ENCODE results near the gene POC5. TPM values are rescaled to one million over a fixed set of nuclear protein-coding genes. Genes with fewer than 3 reads are reported as not detected.

POC5 gene
- total and polyA plus RNA-seq, 2 of the 8 experiments (the other 6 are each of a cell fraction or from before 2014, with no cell fraction given): 11.2 to 12.1 TPM

DNA sequence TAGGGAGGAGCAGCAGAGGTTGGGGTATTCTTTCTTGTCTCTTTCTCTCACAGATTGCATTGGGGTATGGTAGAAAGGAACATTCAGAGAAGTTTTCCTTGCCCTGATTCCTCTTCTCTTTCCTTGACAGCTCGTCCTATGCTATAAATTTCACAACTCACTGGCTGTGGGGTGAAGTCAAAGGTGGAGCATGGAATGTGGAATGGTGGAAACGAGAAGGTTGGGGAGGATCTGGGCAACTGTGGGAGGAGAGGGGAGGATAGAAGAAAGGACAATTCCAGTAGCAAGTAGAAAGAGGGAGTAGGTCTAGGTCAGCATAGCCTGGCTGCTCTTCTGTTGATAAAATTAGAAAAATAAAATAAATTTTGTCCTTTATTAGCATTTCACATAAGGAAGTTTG lies 39.0 kb upstream of the POC5 start:
- CTCF ChIA-PET (ENCODE audit: partially characterized antibody): no interaction called here
- Histone ChIP-seq H3K27ac (ENCODE audit: low read depth, low read length) (no peak overlapping the region), H2BK20ac (ENCODE audit: low read length) (no peak overlapping the region), H2BK15ac (ENCODE audit: low read length) (no peak overlapping the region), H2BK12ac (ENCODE audit: low read depth, low read length) (no peak overlapping the region), H3K23ac (ENCODE audit: insufficient read length) (no peak overlapping the region), H3K4me2 (ENCODE audit: insufficient read depth in 1 of 2, low read depth in 2 of 2, low read length in 2 of 2) (no peak overlapping the region), H4K8ac (ENCODE audit: extremely low read depth, insufficient read depth, low read length) (no peak overlapping the region), H4K20me1 (replicated peaks in 1 of 2; ENCODE audit: control insufficient read depth in 1 of 2, insufficient read depth in 2 of 2, low read length in 2 of 2) (no peaks in the 10 kb centered on the region), H3K9me3 (ENCODE audit: insufficient read depth in 2 of 2, low read depth in 1 of 2, low read length in 1 of 2) (no peaks in the 10 kb centered on the region), H3K18ac (ENCODE audit: extremely low read depth, low read length) (no peak overlapping the region), H3K27me3 (replicated peaks in 1 of 4; ENCODE audit: control insufficient read depth in 3 of 4, extremely low read depth in 1 of 4, insufficient read depth in 3 of 4, low read length in 3 of 4) (no peaks in the 10 kb centered on the region), H3K56ac (replicated peaks; ENCODE audit: insufficient read length, low read depth, low read length) (no peak overlapping the region), H2AK5ac (ENCODE audit: low read depth, low read length) (no peak overlapping the region), H3K36me3 (ENCODE audit: control insufficient read depth in 2 of 4, insufficient read depth in 4 of 4, low read length in 3 of 4) (no peaks in the 10 kb centered on the region), H4K5ac (ENCODE audit: insufficient read length, low read depth, low read length) (no peak overlapping the region), H4K91ac (replicated peaks; ENCODE audit: insufficient read length, low read length) (no peak overlapping the region), H3K4ac (replicated peaks; ENCODE audit: insufficient read length, low read depth, low read length) (no peak overlapping the region), H3K4me3 (ENCODE audit: extremely low read depth in 1 of 4, insufficient read depth in 2 of 4, low read depth in 3 of 4, low read length in 4 of 4) (no peak overlapping the region), H2BK5ac (ENCODE audit: low read depth, low read length) (no peak overlapping the region), H3K79me2 (ENCODE audit: control insufficient read depth in 1 of 2, insufficient read depth in 2 of 2, low read length in 2 of 2) (no peaks in the 10 kb centered on the region), H3K9ac (replicated peaks in 1 of 4; ENCODE audit: extremely low read depth in 1 of 4, low read depth in 3 of 4, low read length in 3 of 4) (no peak overlapping the region), H3K14ac (ENCODE audit: insufficient read length) (no peak overlapping the region), H3K23me2 (ENCODE audit: low read depth, low read length) (no peaks in the 10 kb centered on the region), H3K4me1 (replicated peaks in 1 of 4; ENCODE audit: control insufficient read depth in 3 of 4, insufficient read depth in 4 of 4, low read length in 3 of 4) (no peaks in the 10 kb centered on the region), H3K79me1 (ENCODE audit: low read depth, low read length) (no peaks in the 10 kb centered on the region), H2BK120ac (replicated peaks; ENCODE audit: low read depth, low read length) (no peak overlapping the region), H2AFZ (ENCODE audit: low read length) (no peak overlapping the region)
- DNase-seq (ENCODE audit: low read depth in 1 of 2, low spot score in 2 of 2) (no peak), FAIRE-seq (no peak)
- POLR2A ChIA-PET (ENCODE audit: partially characterized antibody): no interaction called here
- WGBS, 2 experiments (ENCODE audit: extremely low coverage in 1 of 2, insufficient coverage in 1 of 2, insufficient read length in 1 of 2, insufficient replicate concordance in 2 of 2, low coverage in 1 of 2, low lambda C conversion rate in 2 of 2, missing lambda C conversion rate in 1 of 2): 80 to 100% methylated on average over 1 to 2 of the region's 2 CpGs
- TF ChIP-seq HDAC6 (IDR thresholded peaks at IDR 0.05; ENCODE audit: low read depth, low read length): no peak
- TF ChIP-seq FOSL1 (IDR thresholded peaks at IDR 0.05; ENCODE audit: insufficient read depth, low read depth, low read length): no peak
- no peak for TF ChIP-seq RAD21 (IDR thresholded peaks at IDR 0.05 in 1 of 2, conservative IDR thresholded peaks at IDR 0.05 in 1 of 2; ENCODE audit: low read depth in 2 of 2, low read length in 2 of 2)
- TF ChIP-seq ZNF274 (IDR thresholded peaks at IDR 0.05; ENCODE audit: borderline replicate concordance, extremely low read depth, low read length): no peak
- TF ChIP-seq SAP30 (IDR thresholded peaks at IDR 0.05; ENCODE audit: insufficient read depth, insufficient replicate concordance, low read length): no peak
- no peak for TF ChIP-seq SUZ12 (IDR thresholded peaks at IDR 0.05; ENCODE audit: low read length)

All from H1 (cell line).